K562 (cell line): ENCODE measurements around the gene SYT13. TPM values are rescaled to one million over a fixed set of nuclear protein-coding genes. Genes with fewer than 3 reads are reported as not detected.

Source experiments
- ATAC-seq: fragments of 200-7000 bp; cut with Tn5 transposase; 3 replicates; pipeline ENCODE4 v1.9.1; 2020; ENCODE audit warnings: moderate library complexity
- BruUV-seq: library from RNA; stranded (reverse); fragments of 400-500 nt; replicated peaks from 2 replicates; lab custom pipeline; 2021; lab: Mats Ljungman, UMichigan
- CTCF ChIA-PET: fragments of 300-600 bp; formaldehyde crosslinking; extraction: SDS; loops from one replicate; lab custom pipeline; 2021; ENCODE audit warnings: low intra/inter-chr PET ratio; lab: Yijun Ruan, JAX
- POLR2A ChIA-PET: fragments of 300-600, 350-650 bp; sonication (Branson Sonifier 250); formaldehyde crosslinking; extraction: SDS; loops from one replicate; lab custom pipeline; 2021; ENCODE audit warnings: antibody characterized with exemption, inconsistent platforms; lab: Yijun Ruan, JAX
- DNase-seq, 4 experiments: peaks; one replicate each; pipeline versions ENCODE4 v3.0.0 to v3.0.0-alpha.2; 2011 to 2018; ENCODE audit warnings: low spot score in 3 of 4, mixed read lengths in 3 of 4; ENCODE audit errors: extremely low read depth in 1 of 4
- FAIRE-seq: peaks from 2 replicates; lab custom pipeline; 2011; peaks lifted over from hg19 to GRCh38; lab: Jason Lieb, UNC
- H2AFZ ChIP-seq: 2 replicates; pipeline ENCODE4 v1.6.0; 2011; ENCODE audit warnings: low read depth, low read length, control low read depth, inconsistent platforms
- H3K27ac ChIP-seq: fragments of 200-600 bp; 3 replicates; pipeline ENCODE4 v1.8.0; 2011; ENCODE audit warnings: low read depth, mild to moderate bottlenecking, control low read depth, inconsistent platforms, low read length, moderate library complexity, mixed read lengths; ENCODE audit errors: extremely low read depth
- H3K27me3 ChIP-seq, 2 experiments: fragments of 300-600 bp in 1 of 2; 2 replicates in 1 of 2; 3 replicates in 1 of 2; pipeline versions ENCODE4 v1.6.0 to v1.8.0; 2011; ENCODE audit warnings: inconsistent platforms in 2 of 2, low read length in 2 of 2, mild to moderate bottlenecking in 1 of 2, mixed read lengths in 1 of 2, moderate library complexity in 1 of 2; ENCODE audit not compliant: control insufficient read depth in 2 of 2, insufficient read depth in 2 of 2
- H3K36me3 ChIP-seq: fragments of 300-600 bp; 3 replicates; pipeline ENCODE4 v1.8.0; 2011; ENCODE audit warnings: mild to moderate bottlenecking, low read length, inconsistent platforms; ENCODE audit not compliant: control insufficient read depth, insufficient read depth
- H3K4me1 ChIP-seq, 2 experiments: fragments of 200-600 bp in 1 of 2; replicated peaks in 1 of 2; 2 replicates in 1 of 2; 3 replicates in 1 of 2; pipeline versions ENCODE4 v1.5.1 to v1.8.0; 2011; ENCODE audit warnings: inconsistent platforms in 2 of 2, low read length in 2 of 2, mild to moderate bottlenecking in 1 of 2, mixed read lengths in 1 of 2, moderate library complexity in 1 of 2; ENCODE audit not compliant: control insufficient read depth in 2 of 2, insufficient read depth in 2 of 2
- H3K4me2 ChIP-seq: 2 replicates; pipeline ENCODE4 v1.6.1; 2011; ENCODE audit warnings: low read length, control low read depth, inconsistent platforms, mixed read lengths; ENCODE audit not compliant: insufficient read depth
- H3K4me3 ChIP-seq: fragments of 200-600 bp; sonication (generic), shearing (Covaris generic); 2 replicates; pipeline ENCODE4 v1.5.1; 2016; ENCODE audit warnings: control low read depth, inconsistent platforms
- H3K79me2 ChIP-seq: fragments of 200-600 bp; 3 replicates; pipeline ENCODE4 v1.8.0; 2011; ENCODE audit warnings: low read length, inconsistent platforms; ENCODE audit not compliant: control insufficient read depth, insufficient read depth
- H3K9ac ChIP-seq, 2 experiments: 2 replicates each; pipeline versions ENCODE4 v1.6.0 to v1.6.1; 2011; ENCODE audit warnings: low read depth in 2 of 2, low read length in 2 of 2, control low read depth in 1 of 2, inconsistent platforms in 1 of 2, mild to moderate bottlenecking in 1 of 2, mixed read lengths in 1 of 2; ENCODE audit not compliant: insufficient read depth in 1 of 2
- H3K9me1 ChIP-seq: one replicate; pipeline ENCODE4 v1.6.0; 2011; ENCODE audit warnings: inconsistent platforms, mild to moderate bottlenecking, low read length, moderate library complexity; ENCODE audit not compliant: control insufficient read depth, insufficient read depth
- H3K9me3 ChIP-seq: replicated peaks from 2 replicates; pipeline ENCODE4 v1.5.1; 2011; ENCODE audit warnings: low read depth, low read length, inconsistent platforms; ENCODE audit not compliant: control insufficient read depth, insufficient read depth
- H4K20me1 ChIP-seq: replicated peaks from 2 replicates; pipeline ENCODE4 v1.6.1; 2011; ENCODE audit warnings: low read length, inconsistent platforms, mixed read lengths; ENCODE audit not compliant: control insufficient read depth, insufficient read depth
- ASH1L ChIP-seq: fragments of 450-650 bp; IDR thresholded peaks from 2 replicates; pipeline ENCODE4 v1.6.1; 2018; ENCODE audit warnings: borderline replicate concordance, mild to moderate bottlenecking, low read depth; ENCODE audit not compliant: partially characterized antibody
- WGBS: fragments of 100-300 bp; shearing (Covaris generic); methylation state at CpG from one replicate; pipeline ENCODE4 v1.1.6; 2016; ENCODE audit warnings: low coverage, mixed read lengths; ENCODE audit not compliant: insufficient coverage; ENCODE audit errors: missing lambda C conversion rate; 5-methylcytosine and 5-hydroxymethylcytosine counted together
- in situ Hi-C: fragments of 300-500 bp; cut with MboI; formaldehyde crosslinking; loops from 4 replicates; pipeline ENCODE4 v1.15.0; 2018; ENCODE audit warnings: inconsistent platforms, mixed read lengths
- intact Hi-C: fragments of 100-400 bp; cut with micrococcal nuclease; formaldehyde crosslinking; loops from 2 replicates; pipeline ENCODE4 v1.14.2; 2022
- polyA plus RNA-seq, 8 experiments: library from polyadenylated mRNA; depleted of rRNA in 4 of 8; stranded (reverse) in 5 of 8; unstranded in 3 of 8; fragments of >200 nt; fragmentation: Nextera tagmentation in 2 of 8; fragmentation: Illumina TruSeq in 1 of 8; extraction: Ambion mirVana in 2 of 8; extraction: Trizol in 1 of 8; gene quantifications; 2 replicates each; pipeline versions ENCODE4 v1.2.1 to v1.2.3, GENCODE V29; 2011 to 2014; ENCODE audit warnings: inconsistent platforms in 1 of 8, missing spikeins in 1 of 8
- total RNA-seq, 7 experiments: library from RNA; depleted of rRNA in 6 of 7; stranded (reverse); fragments of >200 nt in 6 of 7; fragmentation: Illumina TruSeq in 2 of 7; extraction: Trizol in 2 of 7; gene quantifications; 2 replicates each; pipeline versions ENCODE4 v1.2.1 to v1.2.3, GENCODE V29; 2011 to 2021; ENCODE audit warnings: low replicate concordance in 1 of 7
- TF ChIP-seq, protein P1 (sequence below): fragments of 250-450 bp; sonication (Bioruptor Pico); IDR thresholded peaks from 2 replicates; pipeline ENCODE4 v1.5.0; 2020; ENCODE audit warnings: mild to moderate bottlenecking, borderline replicate concordance

SYT13 gene
- total and polyA plus RNA-seq, 9 of the 15 experiments (the other 6 are each of a cell fraction or from before 2014, with no cell fraction given), result under 0.01 to 0.13 (median 0.08) TPM; not detected in 2

- H3K27ac ChIP-seq, result no peak overlapping the region
- no peak overlapping the region for H3K4me2 ChIP-seq
- POLR2A ChIA-PET, result no interaction called here
- H4K20me1 ChIP-seq, result no peaks in the 10 kb centered on the region
- no TSS peak for BruUV-seq
- H3K9me1 ChIP-seq, result no peaks in the 10 kb centered on the region
- CTCF ChIA-PET, result no interaction called here
- in situ Hi-C loops (no loop called here), intact Hi-C loops (no loop called here)
- H3K9me3 ChIP-seq, result no peaks in the 10 kb centered on the region
- H3K27me3 ChIP-seq, result no peaks in the 10 kb centered on the region; a peak in 1 of 5 replicates
- H3K9ac ChIP-seq, result no peak overlapping the region
- FAIRE-seq (no peak), DNase-seq (no peak), ATAC-seq (no peak)
- no peaks in the 10 kb centered on the region for H3K4me1 ChIP-seq
- 17% methylated on average over 13 of the region's 13 CpGs for WGBS
- H3K36me3 ChIP-seq, result no peaks in the 10 kb centered on the region
- no peak overlapping the region for H3K4me3 ChIP-seq
- peak overlapping the region; percentile 57; the same call in 1 of the 2 replicates for H2AFZ ChIP-seq
- no peaks in the 10 kb centered on the region for H3K79me2 ChIP-seq
- no peak for TF ChIP-seq ASH1L
- TF ChIP-seq, protein P1, sequence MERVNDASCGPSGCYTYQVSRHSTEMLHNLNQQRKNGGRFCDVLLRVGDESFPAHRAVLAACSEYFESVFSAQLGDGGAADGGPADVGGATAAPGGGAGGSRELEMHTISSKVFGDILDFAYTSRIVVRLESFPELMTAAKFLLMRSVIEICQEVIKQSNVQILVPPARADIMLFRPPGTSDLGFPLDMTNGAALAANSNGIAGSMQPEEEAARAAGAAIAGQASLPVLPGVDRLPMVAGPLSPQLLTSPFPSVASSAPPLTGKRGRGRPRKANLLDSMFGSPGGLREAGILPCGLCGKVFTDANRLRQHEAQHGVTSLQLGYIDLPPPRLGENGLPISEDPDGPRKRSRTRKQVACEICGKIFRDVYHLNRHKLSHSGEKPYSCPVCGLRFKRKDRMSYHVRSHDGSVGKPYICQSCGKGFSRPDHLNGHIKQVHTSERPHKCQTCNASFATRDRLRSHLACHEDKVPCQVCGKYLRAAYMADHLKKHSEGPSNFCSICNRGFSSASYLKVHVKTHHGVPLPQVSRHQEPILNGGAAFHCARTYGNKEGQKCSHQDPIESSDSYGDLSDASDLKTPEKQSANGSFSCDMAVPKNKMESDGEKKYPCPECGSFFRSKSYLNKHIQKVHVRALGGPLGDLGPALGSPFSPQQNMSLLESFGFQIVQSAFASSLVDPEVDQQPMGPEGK (CRISPR knock-in tag), result no peak
Observed at GRCh38 chr11:45267652-45268299, 18.4 kb downstream of the SYT13 start.
